Measurements from ENCODE around the gene SNTA1.
"Not testable (repeated sequence)": the region's sequence is repeated elsewhere in the genome, so short reads cannot be mapped to it uniquely, and the experiment has no call there.

Gene SNTA1

DNA sequence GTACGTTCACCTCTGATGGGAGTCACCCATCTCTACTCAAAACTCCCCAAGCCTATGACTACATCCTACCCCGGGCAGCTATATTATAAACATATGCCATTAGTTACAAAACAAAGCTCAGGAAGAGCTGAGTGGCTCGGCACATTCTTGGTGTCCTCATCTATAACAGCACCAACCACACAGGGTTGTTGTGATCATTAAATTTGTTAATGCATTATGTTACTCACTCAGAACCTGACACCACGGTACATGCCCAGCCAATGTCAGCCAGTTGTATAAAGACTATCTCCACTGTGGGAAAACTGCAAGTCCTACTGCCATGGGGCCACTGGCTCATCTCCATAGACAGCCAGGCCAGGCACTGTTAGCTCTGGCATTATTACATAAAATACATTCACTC lies 50.0 kb downstream of the SNTA1 start:
- no peak for DNase-seq (ENCODE audit: low read depth in 2 of 2)

DNA sequence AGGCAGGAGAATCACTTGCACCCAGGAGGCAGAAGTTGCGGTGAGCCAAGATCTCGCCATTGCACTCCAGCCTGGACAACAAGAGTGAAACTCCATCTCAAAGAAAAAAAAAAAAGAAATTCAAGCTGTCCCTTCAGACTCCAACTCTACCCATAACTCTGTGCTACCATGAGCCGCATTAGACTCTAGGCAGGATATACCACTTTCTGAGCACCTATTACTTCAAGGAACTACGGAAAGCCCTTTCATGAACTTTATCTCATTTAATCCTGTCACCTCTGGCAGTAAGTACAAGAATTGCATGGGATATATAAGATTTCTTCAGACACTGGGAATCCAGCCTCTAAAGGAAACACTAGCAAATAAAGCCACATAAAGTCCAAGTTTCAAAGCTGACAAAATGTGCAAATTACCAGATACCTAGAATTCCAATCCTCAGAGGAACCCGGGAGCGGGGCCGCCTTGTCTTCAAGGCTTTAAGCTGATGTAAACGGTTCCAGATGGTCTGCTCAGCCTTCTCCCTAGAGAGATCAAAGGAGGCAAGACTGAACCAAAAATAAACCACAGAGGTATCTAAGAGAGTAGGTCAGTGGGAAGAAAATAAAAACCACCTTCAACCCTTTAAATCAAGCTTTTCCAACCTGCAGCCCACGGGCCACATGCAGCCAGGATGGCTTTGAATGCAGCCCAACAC lies 51.7 kb downstream of the SNTA1 start:
- no peak for DNase-seq (ENCODE audit: low read depth in 2 of 2)

DNA sequence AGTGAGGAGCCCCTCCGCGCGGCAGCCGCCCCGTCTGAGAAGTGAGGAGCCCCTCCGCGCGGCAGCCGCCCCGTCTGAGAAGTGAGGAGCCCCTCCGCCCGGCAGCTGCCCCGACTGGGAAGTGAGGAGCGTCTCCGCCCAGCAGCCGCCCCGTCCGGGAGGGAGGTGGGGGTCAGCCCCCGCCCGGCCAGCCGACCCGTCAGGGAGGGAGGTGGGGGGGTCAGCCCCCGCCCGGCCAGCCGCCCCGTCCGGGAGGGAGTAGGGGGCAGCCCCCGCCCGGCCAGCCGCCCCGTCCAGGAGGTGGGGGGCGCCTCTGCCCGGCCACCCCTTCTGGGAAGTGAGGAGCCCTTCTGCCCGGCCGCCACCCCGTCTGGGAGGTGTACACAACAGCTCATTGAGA lies 54.2 kb downstream of the SNTA1 start:
- DNase-seq (ENCODE audit: low read depth in 2 of 2), result not testable (repeated sequence)

DNA sequence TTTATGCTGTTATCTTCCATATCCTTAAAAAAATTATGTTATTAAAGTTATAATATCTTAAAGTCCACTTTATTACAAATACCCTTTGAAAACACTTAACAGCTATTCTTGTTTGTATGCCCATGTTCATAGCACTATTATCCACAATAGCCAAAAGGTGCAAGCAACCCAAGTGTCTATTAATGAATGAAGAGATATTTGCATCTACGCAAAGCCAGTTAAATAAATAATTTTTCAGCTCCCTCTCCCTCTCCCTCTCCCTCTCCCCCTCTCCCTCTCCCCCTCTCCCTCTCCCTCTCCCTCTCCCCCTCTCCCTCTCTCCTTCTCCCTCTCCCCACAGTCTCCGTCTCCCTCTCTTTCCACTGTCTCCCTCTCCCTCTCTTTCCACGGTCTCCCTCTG lies 55.3 kb downstream of the SNTA1 start:
- DNase-seq (ENCODE audit: low read depth in 2 of 2), result no peak

DNA sequence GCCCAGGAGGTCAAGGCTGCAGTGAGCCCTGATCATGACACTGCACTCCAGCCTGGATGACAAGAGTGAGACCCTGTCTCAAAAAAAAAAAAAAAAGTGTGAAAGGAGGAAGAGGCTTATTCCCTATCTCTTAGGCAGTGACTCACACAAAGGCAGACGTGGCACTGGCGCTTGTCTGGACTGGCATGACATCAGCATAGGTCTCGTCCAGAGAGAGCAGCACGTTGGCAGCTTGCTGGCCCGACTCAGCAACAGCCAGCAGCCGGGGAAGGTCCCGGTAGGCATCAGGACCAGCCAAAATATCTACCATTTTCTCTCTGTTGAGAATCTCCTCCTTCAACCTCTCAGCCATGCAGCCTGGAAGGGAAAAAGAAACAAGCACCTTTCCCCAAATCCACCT lies 56.4 kb downstream of the SNTA1 start:
- no peak for DNase-seq (ENCODE audit: low read depth in 2 of 2)

DNA sequence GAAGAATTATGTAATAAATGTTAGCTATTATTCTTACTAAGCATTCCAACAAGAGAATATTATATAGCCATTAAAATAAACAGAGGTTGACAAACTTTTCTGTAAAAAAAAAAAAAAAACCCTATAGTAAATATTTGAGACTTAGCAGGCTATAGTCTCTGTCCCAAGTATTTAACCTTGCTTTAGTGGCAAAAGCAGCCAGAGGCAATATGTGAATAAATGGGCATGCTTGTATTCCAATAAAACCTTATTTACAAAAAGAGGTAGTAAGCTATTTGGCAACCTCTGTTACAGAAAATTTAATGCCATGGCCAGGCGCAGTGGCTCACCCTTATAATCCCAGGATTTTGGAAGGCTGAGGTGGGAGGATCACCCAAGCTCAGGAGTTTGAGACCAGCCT lies 56.9 kb downstream of the SNTA1 start:
- DNase-seq (ENCODE audit: low read depth in 2 of 2), result no peak

DNA sequence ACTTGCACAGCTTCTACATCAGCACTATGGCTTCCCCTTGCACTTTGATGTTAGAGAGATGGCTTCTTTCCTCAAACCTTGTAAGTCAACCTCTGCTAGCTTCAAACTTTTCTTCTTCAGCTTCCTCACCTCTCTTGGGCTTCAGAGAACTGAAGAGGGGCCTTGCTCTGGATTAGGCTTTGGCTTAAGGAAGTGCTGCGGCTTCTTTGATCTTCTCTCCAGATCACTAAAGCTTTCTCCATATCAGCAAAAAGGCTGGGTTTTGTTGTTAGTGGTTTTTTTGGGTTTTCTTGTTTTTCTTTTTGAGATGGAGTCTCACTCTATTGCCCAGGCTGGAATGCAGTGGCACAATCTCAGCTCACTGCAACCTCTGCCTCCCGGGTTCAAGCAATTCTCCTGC lies 66.2 kb downstream of the SNTA1 start:
- no peak for DNase-seq (ENCODE audit: low read depth in 2 of 2)

DNA sequence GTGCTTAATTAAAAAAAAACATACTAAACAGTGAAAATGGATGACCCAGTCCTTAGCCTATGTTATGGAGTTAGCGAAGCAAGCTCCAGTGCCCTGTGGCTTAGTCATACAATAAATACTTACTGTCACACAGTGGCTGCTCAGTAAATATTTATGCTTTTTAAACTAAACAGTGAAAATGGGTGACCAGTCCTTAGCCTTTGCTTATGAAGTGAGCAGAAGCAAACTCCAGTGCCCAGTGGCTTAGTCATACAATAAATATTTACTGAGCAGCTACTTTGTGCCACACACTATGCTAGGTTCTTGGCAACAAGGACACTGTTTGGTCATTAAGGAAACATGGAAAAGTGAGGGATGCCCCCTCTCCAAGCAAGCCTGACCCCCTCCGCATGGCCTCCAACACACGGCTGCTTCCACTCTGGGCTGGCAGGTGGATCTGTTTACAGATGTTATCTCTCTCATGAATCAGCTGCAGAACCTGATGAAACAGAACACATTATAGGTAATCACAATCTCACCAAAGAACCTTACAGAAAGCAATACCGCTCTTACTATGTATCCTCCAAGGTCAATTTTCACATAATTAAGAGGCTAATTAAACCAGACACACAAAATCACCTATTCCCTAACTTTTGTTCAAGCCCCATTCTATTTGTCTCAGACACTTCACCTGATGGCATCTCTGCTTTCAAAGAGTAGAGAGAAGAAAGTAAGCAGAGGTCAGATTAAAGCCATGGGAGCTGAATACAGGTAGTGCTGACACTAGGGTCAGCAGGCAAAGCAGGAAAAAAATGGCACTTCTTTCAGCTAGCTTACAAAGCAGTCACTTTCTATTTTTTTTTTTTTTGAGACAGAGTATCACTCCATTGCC lies 69.6 kb downstream of the SNTA1 start:
- DNase-seq (ENCODE audit: low read depth in 2 of 2), result no peak

DNA sequence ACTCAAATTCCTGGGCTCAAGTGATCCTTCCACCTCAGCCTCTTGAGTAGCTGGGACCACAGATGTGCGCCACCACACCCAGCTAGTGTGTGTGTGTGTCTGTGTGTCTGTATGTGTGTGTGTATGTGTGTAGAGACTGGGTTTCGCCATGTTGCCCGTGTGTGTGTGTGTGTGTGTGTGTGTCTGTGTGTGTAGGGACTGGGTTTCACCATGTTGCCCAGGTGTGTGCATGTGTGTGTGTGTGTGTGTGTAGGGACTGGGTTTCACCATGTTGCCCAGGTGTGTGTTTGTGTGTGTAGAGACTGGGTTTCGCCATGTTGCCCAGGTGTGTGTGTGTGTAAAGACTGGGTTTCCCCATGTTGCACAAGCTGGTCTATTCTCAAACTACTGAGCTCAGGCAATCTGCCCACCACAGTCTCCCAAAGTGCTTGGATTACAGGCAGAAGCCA lies 70.5 kb downstream of the SNTA1 start:
- DNase-seq (ENCODE audit: low read depth in 2 of 2), result no peak

DNA sequence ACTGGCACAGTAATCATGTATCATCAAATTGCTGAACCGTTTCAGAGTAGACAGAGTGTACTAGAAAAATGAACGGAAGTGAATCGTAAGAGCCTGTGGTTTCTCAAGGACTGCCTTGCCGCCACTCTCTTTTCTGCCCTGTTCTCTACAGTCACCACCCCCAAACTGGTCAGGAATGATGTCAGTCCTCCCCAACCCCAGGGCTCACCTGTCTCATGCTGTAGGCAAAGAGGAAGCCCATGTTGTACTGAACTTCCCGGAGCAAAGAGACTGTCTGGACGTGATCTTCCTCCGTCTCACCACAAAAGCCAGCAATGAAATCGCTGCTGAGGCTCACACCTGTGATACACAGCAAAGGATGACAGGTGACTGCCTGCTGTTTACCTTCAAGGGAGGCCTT lies 73.3 kb downstream of the SNTA1 start:
- DNase-seq (ENCODE audit: low read depth in 2 of 2), result peak; percentile 11 to 16

DNA sequence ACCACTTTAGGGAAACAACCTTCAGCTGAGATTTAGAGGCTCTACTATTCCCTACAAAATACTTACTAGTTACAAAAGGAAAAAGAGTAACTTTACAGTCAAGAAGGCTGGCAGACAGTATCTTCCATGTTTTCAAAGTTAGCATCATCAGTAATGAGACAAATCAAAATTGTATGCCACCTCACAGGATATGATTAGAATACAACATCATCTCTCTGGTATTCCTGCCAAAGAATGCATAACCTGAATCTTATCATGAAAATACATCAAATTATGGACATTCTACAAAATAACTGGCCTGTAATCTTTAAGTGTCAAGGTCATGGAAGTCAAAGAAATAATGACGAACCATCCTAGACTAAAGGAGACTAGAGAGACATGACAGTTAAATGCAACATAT lies 80.7 kb downstream of the SNTA1 start:
- DNase-seq (ENCODE audit: low read depth in 2 of 2), result no peak

DNA sequence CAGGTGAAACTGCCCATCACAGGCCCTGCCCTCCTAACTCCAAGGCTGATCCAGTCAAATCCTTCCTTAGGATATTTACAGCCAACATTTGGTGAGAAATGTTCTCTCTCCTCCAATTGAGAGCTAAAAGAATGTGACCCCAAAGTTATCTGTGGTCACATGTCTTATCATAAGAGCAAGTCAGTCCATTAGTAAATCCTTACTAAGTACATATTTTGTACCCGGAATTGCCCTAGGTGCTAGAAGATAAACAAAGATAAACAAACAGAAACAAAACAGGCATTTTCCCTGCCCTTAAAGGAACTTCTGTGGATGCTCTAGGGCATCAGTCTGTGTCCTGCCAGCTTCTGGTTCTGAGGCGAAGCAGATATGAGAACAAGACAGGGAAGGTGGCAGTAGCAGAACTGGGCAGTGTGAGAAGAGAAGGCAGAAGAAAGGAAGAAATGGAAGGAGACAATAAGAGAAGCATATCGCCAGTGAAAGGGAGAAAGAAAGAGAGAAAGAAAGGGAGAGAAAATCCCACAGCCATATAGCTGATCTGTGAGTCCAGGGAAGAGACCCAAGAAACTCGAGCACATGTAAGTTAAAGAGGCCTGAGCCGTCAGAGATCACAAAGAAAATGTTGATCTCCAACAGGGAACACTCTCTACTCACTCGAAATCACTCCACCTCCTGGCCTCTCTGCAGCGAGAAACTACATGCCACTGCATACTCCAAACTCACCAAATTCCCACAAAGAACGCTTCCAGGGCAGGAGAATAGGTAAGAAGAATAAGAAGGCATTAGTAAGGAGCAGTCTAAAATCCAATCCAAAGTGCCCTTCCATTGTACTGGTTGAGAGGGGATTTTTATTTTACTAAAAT lies 83.9 kb downstream of the SNTA1 start:
- DNase-seq (ENCODE audit: low read depth in 2 of 2), result no peak
